Stimulated activated CD4-positive, alpha-beta T cell treated with anti-CD3 and anti-CD28 coated beads, Interleukin-4, amount 100 ng/mL, for 4 hours (primary cell): Measurements from ENCODE around the gene SLC24A4.

Experiments
- DNase-seq, 2 experiments: peaks; one replicate each; pipeline ENCODE4 v3.0.0-alpha.2; 2020

The SLC24A4 gene

DNA sequence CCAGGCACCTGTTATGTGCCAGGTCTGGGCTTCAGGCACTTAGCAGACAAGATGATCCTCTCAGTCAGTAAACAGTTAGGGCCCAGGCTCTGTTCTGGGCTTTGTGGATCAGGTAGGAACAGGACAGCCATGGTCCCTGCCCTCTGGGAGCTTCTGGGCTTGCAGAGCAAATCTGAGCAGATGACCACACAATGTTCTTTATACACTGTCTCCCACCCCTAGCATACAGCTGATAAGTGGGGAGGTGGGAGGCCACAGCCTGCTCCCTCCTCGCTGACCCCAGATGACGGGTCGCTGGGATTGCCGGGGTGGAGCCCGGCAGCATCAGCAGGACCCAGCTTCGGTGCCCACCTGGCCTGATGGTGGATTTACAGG lies 137.6 kb downstream of the SLC24A4 start:
- DNase-seq: no peak

- DNase-seq: no peak
Measured at GRCh38 chr14:92460916-92461579, 138.1 kb downstream of the SLC24A4 start.

- DNase-seq: no peak
Measured at GRCh38 chr14:92461891-92462290, 138.9 kb downstream of the SLC24A4 start.

- no peak for DNase-seq
Measured at GRCh38 chr14:92462568-92462967, 139.6 kb downstream of the SLC24A4 start.

- DNase-seq: no peak
Measured at GRCh38 chr14:92463141-92463540, 140.2 kb downstream of the SLC24A4 start.

- no peak for DNase-seq
Measured at GRCh38 chr14:92464156-92464555, 141.2 kb downstream of the SLC24A4 start.

DNA sequence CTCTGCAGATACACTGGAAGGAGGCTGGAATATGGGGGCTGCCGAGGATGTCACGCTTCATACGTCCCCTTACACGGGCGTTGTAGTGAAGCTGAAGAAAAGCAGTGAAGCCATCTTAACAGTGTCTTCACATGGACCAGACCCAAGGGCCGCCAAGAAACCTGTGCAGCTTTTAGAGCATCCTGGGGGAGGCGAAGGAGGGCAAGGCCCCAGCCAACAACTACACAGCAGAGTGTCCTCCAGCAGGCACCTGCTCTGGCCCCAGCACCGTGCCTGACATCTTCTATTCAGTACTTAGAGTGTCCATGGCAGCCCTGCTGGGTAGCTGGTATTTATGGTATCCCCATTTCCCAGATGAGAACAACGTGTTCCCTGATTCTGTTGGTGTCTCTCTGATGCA lies 141.8 kb downstream of the SLC24A4 start:
- no peak for DNase-seq

- DNase-seq: no peak
Measured at GRCh38 chr14:92465353-92466055, 142.5 kb downstream of the SLC24A4 start.

DNA sequence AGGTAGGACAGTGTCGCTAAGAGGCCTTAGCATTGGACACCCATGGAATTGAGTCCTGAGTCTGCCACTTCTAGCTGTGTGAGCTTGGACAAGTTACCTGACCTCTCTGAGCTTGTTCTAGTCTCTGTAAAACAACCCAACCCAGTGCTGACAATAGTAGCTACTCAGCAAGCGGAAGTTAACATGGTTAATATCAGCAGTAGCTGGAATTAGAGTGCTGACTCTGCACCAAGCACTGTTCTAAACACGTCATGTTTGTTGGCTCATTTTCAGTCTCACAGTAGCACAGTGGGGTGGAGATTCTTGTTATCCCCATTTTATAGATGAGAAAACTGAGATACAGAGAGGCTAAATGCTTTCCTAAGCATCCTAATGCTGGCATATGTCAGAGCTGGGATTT lies 143.1 kb downstream of the SLC24A4 start:
- no peak for DNase-seq

- no peak for DNase-seq
Measured at GRCh38 chr14:92469515-92469914, 146.6 kb downstream of the SLC24A4 start.

DNA sequence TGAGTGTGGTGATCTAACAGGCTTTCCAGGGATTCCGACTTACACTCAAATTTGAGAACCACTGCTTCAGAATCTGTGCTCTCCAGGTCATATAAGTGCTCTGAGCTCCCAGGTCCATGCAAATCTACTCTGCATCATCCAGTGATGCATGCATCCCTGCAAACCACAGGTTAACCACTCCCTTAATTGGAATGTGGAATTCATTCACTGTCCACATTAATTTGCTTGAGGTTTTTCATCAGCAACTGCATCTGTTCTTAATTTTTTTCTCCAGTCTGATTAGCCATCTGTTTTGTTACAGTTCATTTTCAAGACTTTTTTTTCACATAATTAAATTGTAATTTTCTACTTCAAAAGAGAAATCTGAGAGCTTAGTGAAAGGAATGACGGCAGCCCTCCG lies 147.2 kb downstream of the SLC24A4 start:
- DNase-seq: no peak

GRCh38 chr14:92470811-92471210 lies 147.8 kb downstream of the SLC24A4 start:
- no peak for DNase-seq

GRCh38 chr14:92471919-92472318 lies 149.0 kb downstream of the SLC24A4 start:
- DNase-seq: no peak

GRCh38 chr14:92472860-92473259 lies 149.9 kb downstream of the SLC24A4 start:
- DNase-seq: no peak

- DNase-seq: no peak
Measured at GRCh38 chr14:92473261-92473968, 150.4 kb downstream of the SLC24A4 start.

GRCh38 chr14:92473969-92474535 lies 151.1 kb downstream of the SLC24A4 start:
- no peak for DNase-seq

- no peak for DNase-seq
Measured at GRCh38 chr14:92475037-92475436, 152.1 kb downstream of the SLC24A4 start.

DNA sequence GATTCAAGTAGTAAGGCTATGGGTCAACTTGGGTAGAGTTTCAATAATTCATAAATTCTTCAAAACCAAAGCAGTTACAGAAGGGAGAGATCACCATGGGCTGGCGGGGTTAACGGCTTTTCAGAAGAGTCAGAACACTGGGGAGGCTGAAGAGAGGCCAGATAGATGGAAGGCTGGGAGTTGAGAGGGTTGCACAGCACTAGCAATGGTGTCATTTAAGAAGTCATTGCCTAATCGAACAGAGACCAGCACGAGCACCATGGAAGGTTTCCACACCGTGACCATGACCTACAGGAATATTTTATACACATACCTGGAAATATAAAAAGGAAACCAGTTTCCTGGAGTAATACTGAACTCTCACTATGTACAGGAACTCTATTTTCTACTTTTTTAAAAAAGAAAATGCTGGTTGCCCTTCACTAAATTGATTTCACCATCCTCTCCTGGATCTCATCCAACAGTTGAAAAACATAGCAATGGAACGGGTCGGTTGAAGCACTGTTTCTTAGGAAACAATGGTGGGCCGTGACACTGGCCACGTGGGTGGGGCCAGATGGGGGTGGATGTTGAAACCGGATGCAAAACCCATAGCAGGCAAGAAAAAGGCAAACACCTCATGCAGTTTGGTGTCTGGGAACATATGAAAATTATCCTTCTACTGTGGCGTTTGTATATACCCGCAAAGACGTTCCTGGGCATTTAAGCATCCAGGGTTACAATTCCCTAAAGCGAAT lies 152.7 kb downstream of the SLC24A4 start:
- no peak for DNase-seq

GRCh38 chr14:92480856-92481255 lies 157.9 kb downstream of the SLC24A4 start:
- no peak for DNase-seq

- no peak for DNase-seq
Measured at GRCh38 chr14:92481386-92481785, 158.4 kb downstream of the SLC24A4 start.

DNA sequence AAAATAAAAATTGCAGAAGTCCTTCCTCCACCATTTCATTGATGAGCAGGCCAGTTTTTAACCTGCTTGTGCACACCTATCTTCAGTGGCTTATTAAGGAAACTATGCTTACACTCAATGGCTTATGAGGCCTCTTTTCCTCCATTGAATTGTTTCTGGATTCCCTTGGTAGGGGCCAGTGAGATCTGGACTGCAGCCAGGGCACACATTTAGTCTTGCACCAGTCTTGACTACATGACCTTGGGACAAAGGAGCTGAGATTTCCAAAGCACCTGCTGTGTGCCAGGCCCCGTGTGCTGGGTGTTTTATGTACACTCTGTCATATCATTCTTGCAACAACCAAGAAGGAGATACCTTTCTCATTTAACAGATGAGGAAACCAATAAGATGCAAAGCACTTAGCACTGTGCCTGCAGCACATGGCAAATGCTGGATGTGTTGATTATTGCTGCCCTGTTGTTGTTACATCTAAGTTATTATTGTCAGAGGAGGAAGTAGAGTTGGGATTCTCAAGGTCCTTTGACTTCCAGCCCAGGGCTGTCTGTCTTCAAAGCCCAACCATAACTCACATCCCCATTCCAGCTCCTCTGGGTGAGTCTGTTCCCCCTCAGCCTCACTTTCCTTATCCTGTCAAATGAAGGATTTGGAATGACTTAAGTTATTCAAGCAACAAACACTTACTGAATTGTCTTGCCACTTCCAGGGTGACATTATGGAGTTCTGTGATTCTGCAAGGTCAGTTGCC lies 159.0 kb downstream of the SLC24A4 start:
- no peak for DNase-seq

GRCh38 chr14:92482621-92483319 lies 159.8 kb downstream of the SLC24A4 start:
- no peak for DNase-seq
